Measurements from ENCODE around the gene KPTN.

DNA sequence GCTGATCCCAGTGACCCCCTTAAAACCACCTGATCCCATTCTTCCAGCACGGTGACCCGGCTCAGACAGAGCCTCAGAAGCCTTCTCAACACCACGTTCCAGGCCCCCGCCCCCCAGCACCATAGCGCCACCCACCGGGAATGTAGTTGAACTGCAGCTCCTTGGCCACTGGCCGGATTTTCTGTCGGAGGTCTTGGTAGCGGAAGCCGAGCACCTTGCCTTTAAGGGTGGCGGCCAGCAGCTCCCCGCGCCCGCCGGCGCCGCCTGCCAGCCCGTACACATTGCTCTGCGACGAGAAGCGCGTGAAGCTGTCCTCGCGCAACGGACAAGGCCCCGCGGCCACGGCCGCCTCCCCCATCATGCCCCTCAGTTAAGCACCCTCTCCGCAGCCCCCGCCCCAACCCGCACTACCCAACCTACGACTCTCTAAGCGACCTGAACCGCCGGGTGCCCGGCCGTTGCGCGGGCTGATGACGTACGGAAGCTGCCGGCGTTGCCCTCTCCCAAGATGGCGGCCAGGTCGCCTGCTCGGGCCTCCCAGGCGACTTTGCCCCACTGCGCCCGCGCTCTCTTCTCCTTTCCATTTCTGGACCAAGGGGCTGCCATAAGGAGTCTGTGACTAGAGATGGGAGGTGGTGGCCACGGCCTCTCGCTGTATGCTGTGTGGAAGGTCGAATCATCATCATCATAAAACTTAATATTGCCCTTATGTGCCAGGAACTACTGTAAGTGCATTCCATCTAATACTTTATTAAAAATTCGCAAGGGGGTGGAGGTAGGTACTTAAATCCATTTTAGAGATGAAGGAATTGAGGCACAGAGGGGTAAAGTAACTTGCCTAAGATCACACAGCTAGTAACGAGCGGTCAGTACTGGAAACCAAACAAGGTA is at the start of gene KPTN:
- TF ChIP-seq, protein P1, sequence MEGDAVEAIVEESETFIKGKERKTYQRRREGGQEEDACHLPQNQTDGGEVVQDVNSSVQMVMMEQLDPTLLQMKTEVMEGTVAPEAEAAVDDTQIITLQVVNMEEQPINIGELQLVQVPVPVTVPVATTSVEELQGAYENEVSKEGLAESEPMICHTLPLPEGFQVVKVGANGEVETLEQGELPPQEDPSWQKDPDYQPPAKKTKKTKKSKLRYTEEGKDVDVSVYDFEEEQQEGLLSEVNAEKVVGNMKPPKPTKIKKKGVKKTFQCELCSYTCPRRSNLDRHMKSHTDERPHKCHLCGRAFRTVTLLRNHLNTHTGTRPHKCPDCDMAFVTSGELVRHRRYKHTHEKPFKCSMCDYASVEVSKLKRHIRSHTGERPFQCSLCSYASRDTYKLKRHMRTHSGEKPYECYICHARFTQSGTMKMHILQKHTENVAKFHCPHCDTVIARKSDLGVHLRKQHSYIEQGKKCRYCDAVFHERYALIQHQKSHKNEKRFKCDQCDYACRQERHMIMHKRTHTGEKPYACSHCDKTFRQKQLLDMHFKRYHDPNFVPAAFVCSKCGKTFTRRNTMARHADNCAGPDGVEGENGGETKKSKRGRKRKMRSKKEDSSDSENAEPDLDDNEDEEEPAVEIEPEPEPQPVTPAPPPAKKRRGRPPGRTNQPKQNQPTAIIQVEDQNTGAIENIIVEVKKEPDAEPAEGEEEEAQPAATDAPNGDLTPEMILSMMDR (IDR thresholded peaks at IDR 0.05), result no peak
- TF ChIP-seq POLR2A (IDR thresholded peaks at IDR 0.05), result no peak

Data from lower leg skin (tissue), 3 donors.